Peyer's patch (tissue), 4 donors: ENCODE data around the gene NIT1.

ENCODE experiments used
- POLR2A ChIP-seq, 2 donors: fragments of 450-650 bp; IDR thresholded peaks; one replicate each; pipeline ENCODE4 v1.5.1; 2017; ENCODE audit warnings: antibody characterized with exemption in 2 of 2, mild to moderate bottlenecking in 2 of 2, moderate library complexity in 2 of 2
- TF ChIP-seq, protein P1 (sequence below), 6 experiments: fragments of 450-650 bp in 4 of 6; fragments of 200-600 bp in 2 of 6; sonication (generic) in 1 of 6; IDR thresholded peaks; one replicate each; pipeline ENCODE4 v1.5.1; 2017 to 2019; ENCODE audit warnings: antibody characterized with exemption in 6 of 6, mild to moderate bottlenecking in 3 of 6, moderate library complexity in 1 of 6

DNA sequence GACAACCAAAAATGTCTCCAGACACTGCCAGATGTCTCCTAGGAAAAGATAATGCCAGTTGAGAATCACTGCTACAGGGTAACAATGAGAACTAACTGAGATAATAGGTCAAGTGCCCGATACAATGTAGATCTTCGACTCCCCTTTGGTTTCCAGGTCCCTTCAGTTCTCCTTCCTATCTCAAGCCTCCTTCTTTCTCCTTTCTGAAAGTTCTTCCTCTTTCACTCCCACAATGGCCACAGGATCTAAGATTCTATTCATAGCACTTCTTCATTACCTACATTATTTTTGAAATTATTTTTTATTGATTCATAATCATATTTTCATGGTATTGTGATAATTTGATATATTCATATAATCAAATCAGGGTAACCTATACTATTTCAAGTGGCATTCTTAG lies 6.4 kb upstream of the NIT1 start:
- TF ChIP-seq, protein P1, sequence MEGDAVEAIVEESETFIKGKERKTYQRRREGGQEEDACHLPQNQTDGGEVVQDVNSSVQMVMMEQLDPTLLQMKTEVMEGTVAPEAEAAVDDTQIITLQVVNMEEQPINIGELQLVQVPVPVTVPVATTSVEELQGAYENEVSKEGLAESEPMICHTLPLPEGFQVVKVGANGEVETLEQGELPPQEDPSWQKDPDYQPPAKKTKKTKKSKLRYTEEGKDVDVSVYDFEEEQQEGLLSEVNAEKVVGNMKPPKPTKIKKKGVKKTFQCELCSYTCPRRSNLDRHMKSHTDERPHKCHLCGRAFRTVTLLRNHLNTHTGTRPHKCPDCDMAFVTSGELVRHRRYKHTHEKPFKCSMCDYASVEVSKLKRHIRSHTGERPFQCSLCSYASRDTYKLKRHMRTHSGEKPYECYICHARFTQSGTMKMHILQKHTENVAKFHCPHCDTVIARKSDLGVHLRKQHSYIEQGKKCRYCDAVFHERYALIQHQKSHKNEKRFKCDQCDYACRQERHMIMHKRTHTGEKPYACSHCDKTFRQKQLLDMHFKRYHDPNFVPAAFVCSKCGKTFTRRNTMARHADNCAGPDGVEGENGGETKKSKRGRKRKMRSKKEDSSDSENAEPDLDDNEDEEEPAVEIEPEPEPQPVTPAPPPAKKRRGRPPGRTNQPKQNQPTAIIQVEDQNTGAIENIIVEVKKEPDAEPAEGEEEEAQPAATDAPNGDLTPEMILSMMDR (IDR thresholded peaks at IDR 0.05) = no peak
- TF ChIP-seq POLR2A (IDR thresholded peaks at IDR 0.05) = no peak
